Hypothalamus (tissue), 51 donors: ENCODE results near the gene PTGES3.
"Not testable (repeated sequence)": the region's sequence is repeated elsewhere in the genome, so short reads cannot be mapped to it uniquely, and the experiment has no call there.

ENCODE experiments used
- DNase-seq, 51 donors: peaks; one replicate each; lab custom pipeline; 2025; lab: John Stamatoyannopoulos, UW

The PTGES3 gene

GRCh38 chr12:56688129-56688845 is at the start of gene PTGES3:
Gene PTGES3, minus strand, starts transcription at chr12:56688284. Its CDS starts 285 bp downstream, at chr12:56687999.
- peak; percentile 78 to 99 (median 92) for DNase-seq

DNA sequence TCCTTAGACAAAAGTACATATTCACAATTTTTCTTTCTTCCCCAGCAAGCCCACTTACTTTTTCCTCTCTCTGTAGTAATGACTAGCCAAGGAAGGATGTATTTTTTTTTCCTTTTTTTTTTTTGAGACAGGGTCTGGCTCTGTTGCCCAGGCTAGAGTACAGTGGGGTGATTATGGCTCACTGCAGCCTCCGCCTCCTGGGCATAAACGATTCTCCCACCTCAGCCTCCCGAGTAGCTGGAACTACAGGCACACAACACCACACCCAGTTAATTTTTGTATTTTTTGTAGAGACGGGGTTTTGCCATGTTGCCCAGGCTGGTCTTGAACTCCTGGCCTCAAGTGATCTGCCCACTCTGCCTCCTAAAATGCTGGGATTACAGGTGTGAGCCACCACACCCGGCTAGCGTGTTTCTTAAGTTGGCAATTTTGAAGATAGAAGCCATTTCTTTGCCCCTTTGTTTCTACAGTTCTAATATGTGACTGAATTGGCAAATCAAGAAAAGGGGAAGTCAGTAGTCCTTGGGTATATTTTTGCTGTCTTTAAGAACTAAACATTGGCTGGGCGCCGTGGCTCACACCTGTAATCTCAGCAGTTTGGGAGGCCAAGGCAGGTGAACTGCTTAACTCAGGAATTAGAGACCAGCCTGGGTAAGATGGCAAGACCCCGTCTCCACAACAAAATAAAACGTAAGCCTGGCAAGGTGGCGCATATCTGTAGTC is 40.2 kb upstream of the PTGES3 start:
- DNase-seq, result no peak

DNA sequence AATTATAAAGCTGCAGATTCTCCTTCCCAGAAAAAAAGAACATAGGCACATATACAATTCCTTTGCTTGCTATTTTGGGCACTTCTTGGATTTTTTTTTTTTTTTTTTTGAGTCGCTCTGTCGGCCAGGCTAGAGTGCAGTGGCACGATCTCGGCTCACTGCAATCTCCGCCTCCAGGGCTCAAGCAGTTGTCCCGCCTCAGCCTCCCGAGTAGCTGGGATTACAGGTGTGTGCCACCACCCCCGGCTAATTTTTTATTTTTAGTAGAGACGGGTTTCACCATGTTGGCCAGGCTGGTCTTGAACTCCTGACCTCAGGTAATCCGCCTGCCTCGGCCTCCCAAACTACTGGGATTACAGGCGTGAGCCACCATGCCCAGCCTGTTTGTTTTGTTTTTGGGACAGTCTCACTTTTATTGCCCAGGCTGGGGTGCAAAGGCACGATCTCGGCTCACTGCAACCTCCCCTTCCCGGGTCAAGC is 38.2 kb upstream of the PTGES3 start:
- not testable (repeated sequence) for DNase-seq

DNA sequence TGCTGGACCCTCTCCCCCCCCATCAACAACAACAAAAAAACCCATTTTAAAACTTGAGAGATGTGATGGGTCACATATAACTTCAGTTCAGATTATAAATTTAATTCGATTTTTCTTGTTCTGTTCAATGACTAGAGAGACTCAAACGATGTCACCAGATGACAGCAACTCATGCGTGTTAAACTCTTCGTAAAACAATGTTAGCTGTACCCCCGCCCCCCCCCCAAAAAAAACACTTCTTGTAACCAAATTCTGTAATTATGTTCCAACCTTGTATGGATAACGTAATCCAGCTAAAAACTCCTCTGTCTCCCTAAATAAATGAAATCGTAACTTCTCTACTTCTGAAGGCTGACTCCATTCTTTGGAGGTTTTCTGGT is 37.6 kb upstream of the PTGES3 start:
- DNase-seq, result no peak

- peak; percentile 74 to 99 (median 97) for DNase-seq
These were observed 37.1 kb upstream of the PTGES3 start, which contains the start of gene NACA for GRCh38 chr12:56724972-56725722. Gene NACA, minus strand, starts transcription at chr12:56725299. Its CDS starts 778 bp downstream, at chr12:56724521.

DNA sequence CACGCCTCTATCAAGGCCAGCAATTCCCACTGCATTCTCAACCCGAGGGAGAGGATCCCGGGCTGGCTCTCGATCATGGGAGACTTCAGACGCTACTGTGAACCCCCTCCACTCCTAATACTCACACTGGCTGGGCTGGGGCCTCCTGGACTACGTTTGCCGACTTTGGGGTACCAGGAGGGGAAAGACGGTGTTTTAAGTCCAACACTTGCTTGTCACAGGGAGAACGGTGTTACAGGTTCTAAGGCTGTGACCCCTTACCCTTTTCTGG is 36.6 kb upstream of the PTGES3 start:
- DNase-seq, result peak in 15 of 51 donors; percentile 18 to 81 (median 49)

GRCh38 chr12:56723889-56724700 is 36.0 kb upstream of the PTGES3 start:
- peak in 20 of 51 donors; percentile 4 to 24 (median 12) for DNase-seq

DNA sequence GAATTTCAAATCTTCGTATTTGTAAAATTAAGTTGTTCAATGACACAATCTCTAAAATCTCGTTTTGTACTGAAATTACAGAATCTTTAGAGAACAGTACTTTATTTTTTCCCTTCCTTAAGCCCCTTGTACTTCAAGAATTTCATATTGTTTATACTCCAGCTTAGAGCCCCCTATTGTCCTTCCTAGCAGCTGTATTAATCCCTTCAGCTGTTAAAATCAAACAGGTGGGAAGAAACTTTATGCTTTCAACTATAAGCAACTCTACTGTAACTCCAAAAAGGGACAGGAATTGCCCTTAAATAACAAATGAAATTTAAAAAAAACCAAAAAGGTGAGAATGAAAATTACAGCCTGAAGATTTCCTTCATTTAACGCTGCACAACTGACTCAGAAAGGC is 35.3 kb upstream of the PTGES3 start:
- DNase-seq, result no peak

- no peak for DNase-seq
These were observed 34.7 kb upstream of the PTGES3 start for GRCh38 chr12:56722832-56723231.

DNA sequence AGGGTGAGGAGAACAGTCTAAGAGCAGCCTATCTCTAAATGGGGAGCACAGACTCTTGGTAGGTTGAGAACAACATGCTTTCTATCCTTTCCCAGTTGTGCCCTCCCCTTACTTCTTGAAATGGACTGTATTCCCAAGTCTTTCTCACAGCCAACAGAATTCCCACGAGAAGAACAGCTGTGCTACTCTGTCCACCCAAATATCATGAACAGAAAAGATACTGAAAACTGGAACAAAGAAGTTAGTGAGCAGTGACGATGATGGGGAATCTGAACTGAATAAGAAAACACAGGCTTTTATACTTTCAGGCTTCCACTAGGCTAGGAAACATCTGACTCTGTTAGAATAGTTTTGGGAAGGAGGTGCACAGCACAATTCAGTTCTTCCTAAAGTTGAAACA is 33.6 kb upstream of the PTGES3 start:
- DNase-seq, result no peak

DNA sequence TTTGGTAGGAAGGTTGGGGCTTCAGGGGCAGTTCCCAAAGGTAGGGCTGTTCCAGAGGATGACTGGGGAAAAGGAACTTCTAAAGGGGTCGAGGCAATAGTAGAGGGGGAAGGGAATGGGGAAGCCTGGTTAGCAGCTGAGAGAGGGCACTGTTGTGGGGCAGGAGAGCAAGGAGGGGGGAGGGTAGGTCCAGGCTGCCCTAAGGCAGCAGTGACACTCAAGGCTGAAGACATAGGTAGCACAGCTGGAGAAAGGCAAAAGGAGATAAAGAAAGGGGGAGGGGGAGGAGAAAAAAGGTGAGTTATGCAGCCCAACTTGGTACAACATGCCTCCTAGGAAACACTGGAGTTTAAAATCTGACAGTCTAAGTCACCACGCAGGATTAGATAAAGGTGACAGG is 33.1 kb upstream of the PTGES3 start:
- DNase-seq, result no peak

DNA sequence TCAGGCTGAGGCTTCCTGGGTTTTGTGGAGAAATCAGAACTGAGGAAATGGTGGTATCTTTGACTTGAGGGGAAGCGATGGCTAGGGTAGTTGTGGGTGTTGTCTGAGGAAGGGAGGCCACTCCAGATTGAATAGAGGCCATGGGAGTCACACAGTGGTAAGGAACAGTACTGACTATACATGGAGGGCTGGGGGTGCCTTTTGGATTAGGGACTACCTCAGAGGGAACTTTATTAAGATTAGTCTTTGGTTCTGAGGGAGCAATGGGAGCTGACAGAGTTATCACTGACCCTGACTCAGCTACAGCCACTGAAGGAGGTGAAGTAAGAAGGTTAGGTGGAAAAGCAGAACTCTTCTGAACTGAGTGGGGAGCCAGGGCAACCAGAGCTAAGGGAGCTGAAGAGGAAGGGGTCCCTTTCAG is 32.7 kb upstream of the PTGES3 start:
- DNase-seq, result no peak

GRCh38 chr12:56719056-56719455 is 31.0 kb upstream of the PTGES3 start:
- no peak for DNase-seq

DNA sequence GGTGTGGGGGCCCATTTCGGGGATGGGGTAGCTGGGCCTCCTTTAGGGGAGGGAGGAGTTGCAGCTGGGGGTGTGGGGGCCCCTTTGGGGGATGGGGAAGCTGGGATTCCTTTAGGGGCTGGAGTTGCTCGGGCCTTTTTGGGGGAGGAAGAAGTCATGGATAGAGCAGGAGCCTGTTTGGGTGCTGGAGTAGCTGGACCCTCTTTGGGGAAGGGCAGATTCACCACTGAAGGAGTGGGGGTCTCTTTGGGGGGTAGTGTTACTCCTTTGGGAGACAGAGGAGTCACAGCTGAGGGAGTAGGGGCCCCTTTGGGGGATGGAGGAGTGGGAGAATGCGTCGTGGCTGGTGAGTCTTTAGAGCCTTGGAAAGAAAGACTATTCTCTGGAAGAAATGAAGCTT is 30.6 kb upstream of the PTGES3 start:
- DNase-seq, result no peak

DNA sequence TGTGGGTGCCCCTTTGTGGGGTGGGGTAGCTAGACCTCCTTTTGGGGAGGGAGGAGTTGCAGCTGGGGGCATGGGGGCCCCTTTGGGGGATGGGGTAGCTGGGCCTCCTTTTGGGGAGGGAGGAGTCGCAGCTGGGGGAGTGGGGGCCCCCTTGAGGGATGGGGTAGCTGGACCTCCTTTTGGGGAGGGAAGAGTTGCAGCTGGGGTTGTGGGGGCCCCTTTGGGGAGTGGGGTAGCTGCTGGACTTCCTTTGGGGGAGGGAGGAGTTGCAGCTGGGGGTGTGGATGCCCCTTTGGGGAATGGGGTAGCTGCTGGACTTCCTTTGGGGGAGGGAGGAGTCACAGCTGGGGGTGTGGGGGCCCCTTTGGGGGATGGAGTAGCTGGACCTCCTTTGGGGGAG is 30.1 kb upstream of the PTGES3 start:
- no peak for DNase-seq

- DNase-seq, result no peak
These were observed 29.1 kb upstream of the PTGES3 start for GRCh38 chr12:56716933-56717880.

DNA sequence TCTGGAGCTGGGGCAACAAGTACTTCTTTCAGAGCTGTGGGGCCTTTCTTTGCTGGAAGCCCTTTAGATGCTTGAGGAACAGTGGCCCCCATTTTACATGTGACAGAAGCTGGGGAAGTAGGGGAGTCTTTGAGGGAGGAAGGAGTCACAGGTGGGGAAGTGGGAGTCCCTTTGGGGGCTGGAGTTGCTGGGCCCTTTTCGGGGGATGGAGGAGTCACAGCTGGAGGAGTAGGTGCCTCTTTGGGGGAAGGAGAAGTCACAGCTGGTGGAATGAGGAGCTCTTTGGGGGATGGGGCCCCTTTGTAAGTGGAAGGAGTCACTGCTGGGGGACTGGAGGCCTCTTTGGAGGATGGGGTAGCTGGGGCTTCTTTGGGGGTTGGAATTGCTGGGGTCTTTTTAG is 28.4 kb upstream of the PTGES3 start:
- no peak for DNase-seq

GRCh38 chr12:56715798-56716197 is 27.7 kb upstream of the PTGES3 start:
- no peak for DNase-seq

DNA sequence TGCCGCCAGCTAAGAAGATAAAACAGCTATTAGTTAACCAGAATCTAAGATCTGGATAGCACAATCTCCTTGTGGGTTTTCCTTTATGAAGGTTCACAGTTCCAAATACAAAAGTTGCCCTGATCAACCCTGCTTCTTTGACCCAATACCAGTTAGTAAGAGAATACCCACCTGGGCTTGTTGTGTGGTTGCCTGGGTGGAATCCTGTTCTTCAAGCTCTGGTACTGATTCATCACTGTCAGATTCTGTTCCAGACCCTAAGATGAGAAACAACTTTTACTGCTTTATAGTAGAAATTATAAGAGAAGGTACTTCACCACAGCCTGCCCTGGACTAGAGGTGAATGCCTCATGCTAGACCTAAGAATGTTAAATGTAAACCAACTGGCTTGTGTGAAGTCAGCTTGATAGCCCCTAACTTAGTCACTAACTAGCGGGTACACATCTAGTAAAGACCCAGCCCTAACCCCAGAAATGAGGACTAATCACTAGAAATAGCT is 26.4 kb upstream of the PTGES3 start:
- no peak for DNase-seq
